Measurements from ENCODE around the gene MAEA. TPM values are rescaled to one million over a fixed set of nuclear protein-coding genes. Genes with fewer than 3 reads are reported as not detected.

The MAEA gene
- polyA plus RNA-seq, 1 experiment = 73.3 TPM

DNA sequence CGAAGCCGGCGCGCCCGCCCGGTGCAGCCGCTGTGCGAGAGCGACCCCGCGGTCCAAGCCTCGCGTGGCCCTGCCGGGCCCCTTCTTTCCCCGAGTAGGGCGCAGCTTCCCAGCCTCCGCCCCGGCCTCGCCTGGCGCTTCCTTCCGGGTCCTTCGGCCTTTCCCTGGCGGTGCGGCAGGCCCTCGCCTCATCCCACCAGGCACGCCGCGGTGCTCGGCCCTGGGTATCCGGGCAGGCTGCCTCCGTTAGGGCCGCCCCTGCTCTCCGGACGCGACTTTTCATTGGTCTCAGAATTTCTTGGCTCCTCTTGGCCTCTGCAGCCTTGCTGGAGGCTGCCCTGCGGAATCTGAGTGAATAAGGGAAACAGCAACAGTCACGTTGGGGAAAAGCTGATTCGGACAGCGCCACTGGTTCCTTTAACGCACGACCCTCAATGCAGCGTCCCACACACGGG, 57.7 kb downstream of the MAEA start:
- TF ChIP-seq CTCF (IDR thresholded peaks at IDR 0.05; ENCODE audit: low read depth, low read length) = no peak
- Histone ChIP-seq H3K9me3 (ENCODE audit: control insufficient read depth, insufficient read depth, low read length) (peaks cover 7% of the 10 kb centered on the region), H3K27ac (ENCODE audit: low read depth, low read length) (peak overlapping the region; percentile 93), H3K27me3 (ENCODE audit: control insufficient read depth, insufficient read depth, low read length) (no peaks in the 10 kb centered on the region), H3K4me3 (ENCODE audit: low read depth, low read length) (peak overlapping the region; percentile 67)
- DNase-seq (ENCODE audit: low read depth, low spot score) = peak; percentile 55
- ChIA-PET POLR2A (interaction anchor here (0.6 to 2.7 kb wide), 7 partner anchors 9 to 365 kb away, joined by 3 to 33 read pairs (median 5); partner anchors contain the start of genes CTBP1 and SLBP), CTCF (interaction anchor here (0.9 to 3.6 kb wide), 4 partner anchors 9 to 220 kb away, joined by 3 to 22 read pairs (median 6); no protein-coding TSS in a partner anchor)

GRCh38 chr4:1348014-1348513, 58.4 kb downstream of the MAEA start:
- no peak for DNase-seq (ENCODE audit: low read depth, low spot score)
- ChIA-PET POLR2A (interaction anchor here (2.0 to 2.7 kb wide), 2 partner anchors 8 to 99 kb away, joined by 5 to 33 read pairs; partner anchors contain the start of gene CTBP1), CTCF (interaction anchor here (0.9 to 3.6 kb wide), 3 partner anchors 8 to 217 kb away, joined by 4 to 22 read pairs (median 8); no protein-coding TSS in a partner anchor)
- H3K4me3 ChIP-seq (ENCODE audit: low read depth, low read length) = peak overlapping the region; percentile 67
- no peak for TF ChIP-seq CTCF (IDR thresholded peaks at IDR 0.05; ENCODE audit: low read depth, low read length)
- no peaks in the 10 kb centered on the region for H3K27me3 ChIP-seq (ENCODE audit: control insufficient read depth, insufficient read depth, low read length)
- peak overlapping the region; percentile 93 for H3K27ac ChIP-seq (ENCODE audit: low read depth, low read length)
- peaks cover 5% of the 10 kb centered on the region for H3K9me3 ChIP-seq (ENCODE audit: control insufficient read depth, insufficient read depth, low read length)

DNA sequence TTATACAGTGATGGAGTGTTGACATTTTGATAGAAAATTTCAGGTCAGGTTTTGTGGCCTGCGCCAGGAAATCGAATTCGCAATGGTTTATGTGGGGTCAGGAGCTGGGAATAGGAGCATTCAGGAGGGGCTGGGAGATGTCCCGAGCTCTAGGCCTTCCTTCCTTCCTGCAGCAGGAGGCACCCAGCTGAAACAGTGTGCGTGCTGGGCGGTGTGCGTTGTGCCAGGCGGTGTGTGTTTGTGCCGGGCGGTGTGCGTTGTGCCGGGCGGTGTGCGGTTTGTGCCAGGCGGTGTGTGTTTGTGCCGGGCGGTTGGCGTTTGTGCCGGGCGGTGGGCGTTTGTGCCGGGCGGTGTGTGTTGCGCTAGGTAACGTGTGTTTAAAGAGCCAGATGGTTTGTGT, 59.1 kb downstream of the MAEA start:
- Histone ChIP-seq H3K4me3 (ENCODE audit: low read depth, low read length) (no peak overlapping the region), H3K27me3 (ENCODE audit: control insufficient read depth, insufficient read depth, low read length) (no peaks in the 10 kb centered on the region), H3K27ac (ENCODE audit: low read depth, low read length) (no peak overlapping the region), H3K9me3 (ENCODE audit: control insufficient read depth, insufficient read depth, low read length) (peaks cover 3% of the 10 kb centered on the region; the same call in 1 of the 2 replicates)
- POLR2A ChIA-PET = no interaction called here
- no peak for TF ChIP-seq CTCF (IDR thresholded peaks at IDR 0.05; ENCODE audit: low read depth, low read length)
- CTCF ChIA-PET = interaction anchor here (0.8 kb wide), 1 partner anchor 218 kb away, joined by 3 read pairs; no protein-coding TSS in a partner anchor
- DNase-seq (ENCODE audit: low read depth, low spot score) = no peak

DNA sequence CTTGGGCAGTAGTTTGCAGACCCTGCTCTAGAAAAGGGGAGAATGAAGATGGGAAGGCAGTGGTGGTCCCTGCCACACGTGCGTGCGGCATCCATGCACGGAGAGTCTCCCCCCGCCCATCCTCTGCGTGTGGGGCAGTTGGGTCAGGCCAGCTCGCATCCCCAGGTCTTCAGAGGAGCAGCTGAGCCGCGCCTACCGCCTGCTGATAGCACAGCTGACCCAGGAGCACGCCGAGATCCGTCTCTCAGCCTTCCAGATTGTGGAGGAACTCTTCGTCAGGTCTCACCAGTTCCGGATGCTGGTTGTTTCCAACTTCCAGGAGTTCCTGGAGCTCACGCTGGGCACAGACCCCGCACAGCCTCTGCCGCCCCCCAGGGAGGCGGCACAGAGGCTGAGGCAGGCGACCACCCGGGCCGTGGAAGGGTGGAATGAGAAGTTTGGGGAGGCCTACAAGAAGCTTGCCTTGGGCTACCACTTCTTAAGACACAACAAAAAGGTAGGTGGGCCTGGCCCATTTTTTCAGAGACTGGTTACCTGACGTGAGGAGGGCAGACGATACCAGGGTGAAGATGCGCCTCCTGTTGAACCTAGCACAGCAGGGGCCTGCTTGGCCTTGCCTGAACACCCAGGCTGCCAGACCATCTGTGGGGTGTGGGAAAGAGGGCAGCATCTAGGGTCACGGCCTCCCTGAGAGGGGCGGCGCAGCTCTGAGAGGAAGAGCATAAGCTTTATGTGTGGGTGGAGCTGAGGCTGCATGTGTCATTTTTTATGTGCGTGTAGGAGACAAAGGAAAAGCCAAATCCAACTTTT, 59.9 kb downstream of the MAEA start:
- TF ChIP-seq CTCF (IDR thresholded peaks at IDR 0.05; ENCODE audit: low read depth, low read length) = no peak
- Histone ChIP-seq H3K27me3 (ENCODE audit: control insufficient read depth, insufficient read depth, low read length) (no peaks in the 10 kb centered on the region), H3K4me3 (ENCODE audit: low read depth, low read length) (no peak overlapping the region), H3K9me3 (ENCODE audit: control insufficient read depth, insufficient read depth, low read length) (peaks cover 3% of the 10 kb centered on the region; the same call in 1 of the 2 replicates), H3K27ac (ENCODE audit: low read depth, low read length) (no peak overlapping the region)
- CTCF ChIA-PET = interaction anchor here (0.8 kb wide), 1 partner anchor 219 kb away, joined by 3 read pairs; no protein-coding TSS in a partner anchor
- no peak for DNase-seq (ENCODE audit: low read depth, low spot score)
- POLR2A ChIA-PET = no interaction called here

DNA sequence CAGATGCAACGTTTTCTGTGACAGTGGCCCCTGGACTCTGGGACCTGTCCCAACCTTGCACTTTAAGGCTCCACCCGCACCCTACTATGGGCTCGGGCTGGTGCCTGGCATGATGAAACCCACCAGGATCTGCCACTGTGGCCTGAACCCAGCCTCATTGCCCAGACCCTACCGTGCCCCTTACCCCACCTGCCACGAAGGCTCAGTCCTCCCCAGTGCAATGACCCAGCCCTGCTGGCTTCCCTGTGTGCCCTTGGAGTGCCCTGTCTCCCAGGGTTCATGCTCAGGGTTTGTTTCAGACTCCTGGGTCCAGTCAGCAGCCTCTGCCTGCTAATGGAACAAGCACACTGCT, 60.5 kb downstream of the MAEA start:
- ChIA-PET CTCF (interaction anchor here (0.6 to 1.3 kb wide), 3 partner anchors 214 to 221 kb away, joined by 3 to 16 read pairs (median 3); no protein-coding TSS in a partner anchor), POLR2A (no interaction called here)
- no peak for TF ChIP-seq CTCF (IDR thresholded peaks at IDR 0.05; ENCODE audit: low read depth, low read length)
- no peak for DNase-seq (ENCODE audit: low read depth, low spot score)
- H3K4me3 ChIP-seq (ENCODE audit: low read depth, low read length) = no peak overlapping the region
- H3K27ac ChIP-seq (ENCODE audit: low read depth, low read length) = no peak overlapping the region
- peaks cover 3% of the 10 kb centered on the region; the same call in 1 of the 2 replicates for H3K9me3 ChIP-seq (ENCODE audit: control insufficient read depth, insufficient read depth, low read length)
- H3K27me3 ChIP-seq (ENCODE audit: control insufficient read depth, insufficient read depth, low read length) = no peaks in the 10 kb centered on the region
